Stimulated activated CD4-positive, alpha-beta T cell treated with anti-CD3 and anti-CD28 coated beads, Interleukin-4, amount 100 ng/mL, for 4 hours (primary cell): Measurements from ENCODE around the gene ICAM5.
"Not testable (repeated sequence)": the region's sequence is repeated elsewhere in the genome, so short reads cannot be mapped to it uniquely, and the experiment has no call there.

Source experiments
- DNase-seq, 2 experiments: peaks; one replicate each; pipeline ENCODE4 v3.0.0-alpha.2; 2020

ICAM5 gene

DNA sequence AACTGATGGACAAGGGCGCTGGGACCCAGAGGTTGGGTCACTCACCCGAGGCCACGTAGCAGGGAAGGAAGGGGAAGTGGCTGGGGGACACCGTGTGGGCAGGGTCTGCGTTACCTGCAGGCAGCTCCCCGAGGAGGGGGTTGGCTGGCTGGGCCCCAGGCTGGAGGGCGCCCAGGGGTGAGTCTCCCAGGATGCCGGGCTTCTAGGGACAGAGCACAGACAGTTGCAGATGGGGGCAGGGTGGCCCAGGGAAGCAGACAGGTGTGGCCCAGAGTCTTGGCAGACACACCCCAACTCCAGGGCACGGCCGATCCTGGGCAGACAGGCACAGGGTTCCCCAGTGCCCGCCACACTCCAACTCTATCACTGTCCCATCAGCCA, 31.7 kb downstream of the ICAM5 start:
- DNase-seq, result no peak

DNA sequence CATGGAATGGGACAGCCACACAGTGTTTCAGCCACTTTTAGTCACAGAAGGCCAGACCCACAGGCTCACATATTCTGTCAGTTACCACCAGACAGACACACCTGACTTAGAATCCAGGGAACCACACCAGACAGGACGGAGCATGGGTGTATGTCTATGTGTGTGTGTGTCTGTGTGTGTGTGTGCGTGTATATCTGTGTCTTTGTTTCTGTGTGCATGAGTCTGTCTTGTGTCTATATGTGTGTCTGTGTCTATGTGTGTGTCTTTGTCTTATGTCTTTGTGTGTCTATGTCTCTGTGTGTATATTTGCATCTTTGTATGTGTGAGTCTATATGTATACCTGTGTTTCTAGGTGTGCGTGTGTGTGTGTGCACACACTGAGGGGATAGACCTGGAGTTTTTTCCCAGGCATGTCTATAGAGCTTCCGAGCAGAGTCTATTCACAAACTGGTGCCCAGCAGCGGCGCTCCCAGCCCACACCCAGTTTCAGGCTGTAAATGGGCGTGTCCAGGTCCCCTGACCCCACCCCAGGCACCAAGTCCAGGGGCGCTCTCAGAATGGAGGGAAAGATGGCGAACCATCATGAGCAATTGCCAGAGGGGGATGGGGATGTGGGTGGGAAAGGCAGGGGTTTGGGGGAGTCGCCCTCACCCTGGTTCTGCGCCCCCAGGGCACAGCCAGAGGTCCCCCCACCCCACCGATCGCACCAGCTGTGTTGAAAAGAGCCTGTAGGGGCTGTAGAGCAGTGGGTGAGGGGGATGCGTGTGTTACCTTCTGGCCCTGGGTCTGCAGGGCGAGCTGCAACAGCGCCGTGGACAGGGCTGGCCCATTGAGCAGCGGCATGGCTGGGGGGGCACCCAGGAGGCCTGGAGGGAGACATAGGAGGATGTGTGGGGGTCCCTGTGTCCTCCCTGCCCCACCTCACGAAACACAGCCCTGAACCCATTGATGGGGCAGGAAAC, 32.4 kb downstream of the ICAM5 start:
- DNase-seq, result no peak

DNA sequence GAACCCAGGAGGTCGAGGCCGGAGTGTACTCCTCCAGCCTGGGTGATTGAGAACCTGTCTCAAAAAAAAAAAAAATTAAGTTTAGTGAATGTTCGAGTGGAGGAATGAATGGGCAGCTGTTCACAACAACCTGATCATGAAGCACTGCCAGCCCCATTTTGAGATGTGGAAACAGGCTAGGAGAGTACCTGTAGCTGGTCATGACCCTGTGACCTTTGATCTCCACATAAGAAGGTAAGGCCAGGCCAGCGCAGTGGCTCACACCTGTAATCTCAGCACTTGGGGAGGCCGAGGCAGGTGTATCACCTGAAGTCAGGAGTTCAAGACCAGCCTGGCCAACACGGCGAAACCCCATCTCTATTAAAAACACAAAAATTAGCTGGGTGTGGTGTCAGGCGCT, 36.0 kb downstream of the ICAM5 start:
- DNase-seq, result no peak

DNA sequence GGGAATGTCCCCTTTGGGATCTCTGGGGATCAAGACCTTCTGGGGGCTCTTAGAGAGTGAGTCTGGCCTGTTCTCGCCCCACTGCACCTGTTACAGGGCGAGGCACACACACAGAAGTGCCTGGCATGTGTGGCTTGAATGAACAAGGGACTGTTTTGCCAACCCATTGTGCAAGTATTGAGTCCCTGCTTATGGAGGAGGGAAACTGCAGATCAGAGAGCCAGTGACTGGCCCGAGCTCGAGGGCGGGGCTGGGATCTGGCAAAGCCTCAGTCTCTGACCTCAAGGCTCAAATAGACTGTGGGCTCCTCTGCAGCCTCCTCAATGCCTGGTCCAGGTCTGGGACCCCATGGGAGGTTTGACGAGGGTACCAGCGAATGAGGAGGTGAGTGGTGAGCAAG, 38.0 kb downstream of the ICAM5 start:
- no peak for DNase-seq

DNA sequence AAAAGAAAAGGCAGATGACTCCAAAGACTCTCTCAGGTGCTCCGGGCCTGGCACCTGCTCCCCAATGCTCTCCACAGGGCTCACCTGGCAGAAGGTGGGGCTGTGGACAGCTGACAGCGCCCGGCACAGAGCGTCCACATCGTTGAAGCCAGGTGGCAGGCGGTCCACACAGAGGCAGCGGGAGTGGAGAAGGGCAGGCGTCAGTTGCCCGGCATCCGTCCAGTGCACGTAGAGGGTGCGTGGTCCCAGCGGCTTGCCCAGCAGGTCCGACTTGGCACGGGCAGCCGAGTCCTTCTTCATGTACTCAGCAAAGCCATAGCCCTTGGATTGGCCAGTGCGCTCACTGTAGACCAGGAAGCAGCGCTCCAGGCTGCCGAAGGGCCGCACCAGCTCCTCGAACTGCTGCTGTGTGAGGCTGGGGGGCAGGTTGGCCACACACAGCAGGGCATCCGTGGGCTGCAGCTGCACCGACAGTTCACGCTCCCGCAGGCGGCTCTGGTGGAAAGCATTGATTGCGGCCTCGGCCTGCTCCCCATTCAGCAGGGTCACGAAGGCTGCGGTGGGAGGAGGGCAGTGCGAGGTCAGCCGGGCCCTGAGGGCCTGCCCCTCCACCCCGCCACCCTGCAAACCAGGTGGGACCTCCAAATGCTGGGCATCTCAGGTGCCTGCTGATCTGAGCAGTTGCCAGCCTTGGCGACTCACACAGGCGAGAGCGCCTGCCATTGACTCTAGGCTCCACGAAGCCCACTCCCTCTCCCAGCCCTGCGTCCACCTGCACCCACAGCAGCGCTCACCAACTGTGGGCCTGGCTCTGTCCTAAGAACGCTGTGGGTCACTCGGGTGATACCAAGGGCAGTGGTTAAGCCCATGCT, 39.0 kb downstream of the ICAM5 start:
- no peak for DNase-seq

DNA sequence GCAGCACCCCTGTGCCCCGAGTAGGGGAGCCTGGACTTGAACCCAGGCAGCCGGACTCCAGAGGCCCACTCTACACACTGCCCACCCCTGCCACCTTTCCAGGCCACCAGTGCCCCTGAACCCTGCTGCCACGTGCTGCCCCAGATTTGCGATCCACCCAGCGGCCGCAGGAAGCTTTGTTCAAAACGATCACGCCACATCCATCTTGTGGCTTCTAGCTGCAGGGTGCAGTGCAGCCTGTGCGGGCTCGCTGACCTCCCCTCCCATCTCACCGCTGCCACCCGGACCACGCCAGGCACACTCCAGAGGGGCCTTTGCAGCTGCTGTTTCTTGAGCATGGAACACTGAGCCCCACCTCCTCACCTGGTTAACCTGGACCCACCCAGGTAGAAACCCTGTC, 39.8 kb downstream of the ICAM5 start:
- no peak for DNase-seq

DNA sequence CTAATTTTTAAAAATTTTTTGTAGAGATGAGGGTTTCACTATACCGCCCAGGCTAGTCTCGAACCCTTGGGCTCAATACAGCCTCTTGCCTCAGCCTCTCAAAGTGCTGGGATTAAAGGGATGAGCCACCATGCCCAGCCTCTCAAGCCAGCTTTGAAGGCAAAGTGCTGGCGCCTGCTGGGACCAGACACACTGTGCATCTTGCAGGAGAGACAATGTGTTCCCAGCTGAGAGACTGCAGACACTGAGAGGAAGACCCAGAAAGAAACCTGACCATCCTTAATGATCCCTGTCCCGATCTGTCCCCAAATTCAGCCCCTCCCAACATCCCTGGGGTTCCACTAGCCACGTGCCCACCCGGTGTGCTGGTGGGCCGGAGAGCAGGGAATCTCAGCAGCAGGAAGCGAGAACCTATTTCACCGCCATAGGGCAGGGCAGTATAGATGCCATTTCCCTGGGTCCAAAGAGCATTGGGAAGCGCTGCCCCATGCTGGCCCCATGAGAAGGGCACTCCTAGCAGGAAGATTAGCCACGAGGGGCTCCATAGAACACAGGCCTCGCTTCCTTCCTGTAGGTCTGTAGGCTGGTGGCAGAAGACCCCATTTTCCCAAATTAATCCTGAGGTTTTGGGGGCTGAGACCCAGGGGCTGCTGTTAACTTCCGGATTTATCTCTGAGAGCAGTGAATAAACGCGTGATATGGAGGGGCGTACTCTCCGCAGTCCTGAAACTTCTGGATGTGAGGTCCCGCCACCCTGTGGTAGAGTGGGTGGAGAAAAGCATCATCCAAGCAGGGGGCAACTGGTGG, 42.6 kb downstream of the ICAM5 start:
- DNase-seq, result no peak

DNA sequence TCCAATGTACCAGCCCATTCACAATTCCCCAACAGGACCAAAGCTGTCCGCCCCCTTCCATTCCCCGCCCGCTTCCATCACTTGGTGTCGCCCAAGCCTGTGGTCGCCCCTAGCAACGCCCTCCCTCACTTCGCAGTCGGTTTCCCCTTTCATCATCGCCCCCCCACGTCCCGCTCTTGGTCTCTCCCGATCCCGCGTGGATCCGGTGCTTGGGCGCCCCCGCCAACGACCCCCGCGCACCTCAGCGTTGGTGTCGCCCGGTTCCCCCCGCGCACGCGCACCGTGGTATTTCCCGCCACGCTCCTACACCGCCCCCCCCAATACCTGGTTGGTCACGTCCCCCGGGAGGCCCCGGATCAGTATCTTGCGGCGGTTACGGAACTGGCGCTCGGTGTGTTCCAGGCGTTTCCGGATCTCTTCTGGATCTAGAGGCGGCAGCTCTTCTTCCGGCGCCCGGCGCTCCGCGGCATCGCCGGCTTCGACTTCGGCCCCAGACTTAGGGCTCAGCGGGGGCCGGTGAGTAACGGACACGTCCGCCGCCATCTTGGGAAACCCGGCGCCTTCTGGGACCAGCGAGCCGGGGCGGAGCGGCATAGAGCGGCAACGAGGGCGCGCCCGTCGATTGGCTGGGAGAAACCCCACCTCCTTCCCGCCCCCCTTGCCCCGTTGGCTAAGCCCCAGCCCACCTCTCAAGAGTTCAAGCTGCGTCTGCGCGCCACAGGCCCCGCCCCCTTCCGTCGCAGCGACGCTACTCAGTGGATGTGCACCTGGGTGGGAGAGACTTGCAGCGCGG, 43.4 kb downstream of the ICAM5 start, which contains the start of gene RAVER1:
Gene RAVER1 (minus strand): TSS at position 565 of the 793 bp plus-strand sequence. CDS start 22 bp downstream, at position 543.
- peak; percentile 98 for DNase-seq

DNA sequence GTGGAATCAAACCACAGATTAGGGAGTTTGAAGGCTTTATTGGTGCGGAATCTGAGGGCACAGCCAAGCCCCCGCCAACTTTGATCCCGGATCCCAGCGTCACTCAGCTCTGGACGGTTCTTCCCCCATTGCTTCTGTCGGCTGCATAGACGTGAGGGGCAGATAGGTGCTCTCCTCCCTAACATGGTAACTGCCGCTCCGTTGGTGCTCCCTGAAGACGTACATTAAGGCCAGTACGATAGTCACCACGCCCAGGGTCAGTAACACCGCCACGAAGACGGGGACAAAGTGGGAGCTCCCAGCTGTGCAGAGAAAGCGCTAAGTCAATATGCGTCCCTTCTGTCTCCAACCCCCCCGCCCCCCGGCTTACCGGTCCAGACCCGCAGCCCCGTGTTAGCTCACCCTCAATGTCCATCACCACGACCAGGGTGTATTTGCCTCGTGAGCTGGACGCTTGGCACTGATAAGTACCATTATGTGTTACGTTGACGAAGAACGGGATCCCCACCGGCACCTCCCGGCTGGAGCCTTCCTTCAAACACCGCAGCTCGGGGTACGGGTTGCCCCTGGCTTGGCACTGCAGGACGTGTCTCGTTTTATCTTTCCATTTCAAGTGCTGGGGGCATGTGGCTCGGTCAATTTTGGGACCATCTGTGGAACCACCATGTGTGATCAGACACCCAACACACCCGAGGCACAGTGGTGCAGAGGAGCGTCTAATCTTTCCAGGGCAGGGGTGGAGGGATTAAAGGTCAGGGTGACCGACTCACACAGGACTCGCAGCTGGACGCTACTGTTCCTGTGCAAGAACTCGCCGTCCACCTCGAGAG, 44.2 kb downstream of the ICAM5 start:
- DNase-seq, result no peak

DNA sequence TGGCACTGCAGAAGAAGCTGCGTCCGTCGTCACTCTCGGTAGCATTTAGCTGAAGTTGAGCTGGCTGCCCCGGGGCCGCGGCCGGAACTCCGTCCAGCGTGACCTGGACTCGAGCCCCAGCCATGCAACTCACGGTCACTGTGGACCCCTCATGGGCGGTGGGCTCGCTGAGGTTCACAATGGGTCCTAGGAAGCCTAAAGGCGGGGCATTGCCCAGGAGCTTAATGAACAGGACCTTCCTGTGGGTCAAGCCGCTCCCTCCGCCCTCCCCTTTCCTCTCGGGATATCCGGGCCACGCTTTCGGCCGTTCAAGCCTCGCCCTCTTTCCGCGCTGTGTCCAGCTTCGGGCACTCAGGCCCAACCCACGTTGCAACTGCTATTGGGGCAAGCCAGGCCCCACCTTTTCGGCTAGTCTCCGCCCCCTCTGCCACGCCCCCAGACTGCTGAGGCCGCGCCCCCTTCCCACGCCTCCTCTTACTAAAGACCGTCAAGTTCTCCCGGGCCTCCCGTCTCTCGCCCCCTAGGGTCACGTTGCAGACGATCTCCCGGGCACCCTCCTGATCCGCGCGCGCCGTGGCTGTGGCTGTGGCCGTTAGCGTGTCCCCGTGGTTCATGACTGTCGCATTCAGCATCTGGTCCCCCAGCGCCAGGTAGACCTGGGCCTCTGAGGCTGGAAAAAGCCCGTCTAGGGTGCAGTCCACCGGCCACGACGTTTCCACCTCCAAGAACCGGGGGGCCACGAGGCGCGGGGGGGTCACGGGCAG, 45.0 kb downstream of the ICAM5 start:
- DNase-seq, result peak in 1 of 2 experiments; percentile 40

DNA sequence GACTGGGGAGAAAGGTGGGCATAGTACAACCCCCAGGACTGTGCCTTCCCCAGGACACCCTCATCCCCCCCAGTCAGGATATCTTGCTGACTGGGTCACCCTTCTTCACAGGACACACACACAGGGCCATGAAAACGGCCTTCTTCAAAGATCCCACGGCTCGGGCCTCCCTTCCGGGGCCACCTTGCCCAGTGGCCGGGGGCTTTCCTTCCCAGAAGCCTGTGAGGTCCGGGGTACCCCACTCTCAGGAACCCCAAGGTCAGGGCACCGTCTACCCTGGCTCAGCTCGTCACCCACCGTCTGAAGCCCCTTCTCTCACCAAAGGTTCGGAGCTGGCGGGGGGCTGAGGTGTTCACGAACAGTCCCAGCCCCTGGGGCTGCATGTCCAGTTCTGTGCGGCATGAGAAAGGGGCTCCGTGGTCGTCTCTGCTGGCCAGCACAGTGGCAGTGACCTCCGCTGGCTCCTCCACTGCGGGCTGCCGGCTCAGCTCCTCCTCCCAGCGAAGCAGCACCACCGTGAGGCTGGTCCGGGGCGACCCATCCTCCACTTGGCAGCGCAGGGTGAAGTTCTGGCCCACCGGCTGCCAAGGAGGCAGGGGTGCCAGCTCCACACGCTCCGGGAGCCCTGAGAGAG, 45.7 kb downstream of the ICAM5 start:
- DNase-seq, result no peak

DNA sequence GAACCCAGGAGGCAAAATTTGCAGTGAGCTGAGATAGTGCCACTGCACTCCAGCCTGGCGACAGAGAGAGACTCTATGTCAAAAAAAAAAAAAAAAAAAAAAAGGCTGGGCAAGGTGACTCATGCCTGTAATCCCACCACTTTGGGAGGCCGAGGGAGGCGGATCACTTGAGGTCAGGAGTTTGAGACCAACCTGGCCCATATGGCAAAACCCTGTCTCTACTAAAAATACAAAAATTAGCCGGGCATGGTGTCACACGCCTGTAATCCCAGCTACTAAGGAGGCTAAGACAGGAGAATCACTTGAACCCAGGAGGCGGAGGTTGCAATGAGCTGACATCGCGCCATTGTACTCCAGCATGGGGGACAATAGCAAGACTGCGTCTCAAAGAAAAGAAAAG, 47.0 kb downstream of the ICAM5 start:
- DNase-seq, result not testable (repeated sequence)

DNA sequence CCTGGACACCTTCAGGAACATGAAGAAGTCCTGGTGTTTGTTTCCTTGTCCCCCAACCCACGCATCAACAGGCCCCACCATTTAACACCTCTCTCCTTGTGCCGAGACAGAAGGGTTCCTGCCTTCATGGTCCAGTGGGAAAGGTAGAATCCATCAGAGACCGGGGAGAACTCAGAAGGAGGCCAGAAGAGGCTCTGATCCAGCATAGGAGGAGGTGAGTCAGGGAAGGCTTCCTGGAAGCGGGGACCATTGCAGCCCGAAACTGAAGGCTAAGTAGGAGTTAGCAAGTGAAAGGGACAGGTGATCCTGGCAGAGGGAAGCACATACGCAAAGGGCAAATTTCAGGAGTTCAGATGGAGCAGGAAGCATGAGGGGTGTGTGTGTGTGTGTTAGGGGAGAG, 49.2 kb downstream of the ICAM5 start:
- DNase-seq, result no peak

DNA sequence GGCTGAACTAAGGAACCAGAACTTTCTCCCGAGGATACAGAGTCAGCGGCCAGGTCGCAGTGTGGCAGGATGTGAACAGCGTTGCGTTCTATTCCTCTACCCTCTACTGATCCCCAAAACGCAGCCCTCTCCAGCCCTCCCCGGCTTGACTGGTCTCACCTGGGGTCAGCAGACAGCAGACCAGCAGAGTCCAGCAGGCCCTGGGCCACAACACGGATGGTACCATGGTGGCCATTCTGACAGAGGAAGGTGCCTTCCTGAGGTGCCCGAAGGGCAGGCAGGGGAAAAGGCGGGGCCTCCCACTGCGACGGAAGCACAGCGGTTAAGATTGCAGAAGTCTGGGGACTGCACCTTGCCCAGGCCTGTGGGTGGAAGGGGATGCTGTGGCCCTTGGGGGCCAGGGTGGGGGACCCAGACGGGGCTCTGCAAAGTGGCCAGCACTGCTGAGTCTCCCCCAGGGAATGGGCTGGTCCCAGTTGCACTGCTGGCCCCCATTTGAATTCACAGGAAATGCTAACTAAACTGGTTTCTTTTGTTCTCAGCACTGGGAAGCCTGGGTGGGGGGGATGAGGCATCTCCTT, 49.7 kb downstream of the ICAM5 start, which contains the start of gene ICAM3:
Gene ICAM3 (minus strand): TSS at position 245 of the 581 bp plus-strand sequence. CDS start 10 bp downstream, at position 235.
- peak; percentile 50 to 60 for DNase-seq

DNA sequence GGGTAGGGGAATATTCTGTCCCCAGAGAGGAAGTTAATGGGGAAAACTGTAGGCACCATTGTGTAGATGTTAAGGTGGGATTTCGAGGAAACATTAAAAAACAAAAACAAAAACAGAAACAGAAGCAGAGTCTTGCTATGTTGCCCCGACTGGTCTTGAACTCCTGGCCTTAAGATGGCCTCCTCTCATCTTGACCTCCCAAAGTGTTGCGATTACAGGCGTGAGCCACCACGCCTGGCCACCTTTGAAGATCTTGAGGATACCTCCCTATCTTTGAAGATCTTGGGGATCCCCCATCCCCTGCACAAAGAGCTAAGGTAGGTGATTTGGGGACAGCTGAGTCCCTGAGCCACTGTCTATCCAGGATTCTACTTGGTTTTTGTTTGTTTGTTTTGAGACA, 50.2 kb downstream of the ICAM5 start:
- no peak for DNase-seq

DNA sequence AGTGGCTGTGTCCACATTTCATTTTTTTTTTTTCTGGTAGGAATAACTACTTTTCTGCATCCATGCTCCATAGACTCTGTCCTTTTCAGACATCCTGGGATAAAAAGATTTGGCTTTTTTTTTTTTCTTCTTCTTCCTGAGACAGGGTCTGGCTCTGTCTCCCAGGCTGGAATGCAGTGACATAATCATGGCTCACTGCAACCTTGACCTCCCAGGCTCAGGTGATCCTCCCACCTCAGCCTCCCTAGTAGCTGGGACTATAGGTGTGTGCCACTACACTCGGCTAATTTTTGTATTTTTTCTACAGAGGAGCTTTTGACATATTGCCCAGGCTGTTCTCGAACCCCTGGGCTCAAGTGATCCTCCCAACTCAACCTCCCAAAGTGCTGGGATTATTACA, 53.7 kb downstream of the ICAM5 start:
- DNase-seq, result no peak

DNA sequence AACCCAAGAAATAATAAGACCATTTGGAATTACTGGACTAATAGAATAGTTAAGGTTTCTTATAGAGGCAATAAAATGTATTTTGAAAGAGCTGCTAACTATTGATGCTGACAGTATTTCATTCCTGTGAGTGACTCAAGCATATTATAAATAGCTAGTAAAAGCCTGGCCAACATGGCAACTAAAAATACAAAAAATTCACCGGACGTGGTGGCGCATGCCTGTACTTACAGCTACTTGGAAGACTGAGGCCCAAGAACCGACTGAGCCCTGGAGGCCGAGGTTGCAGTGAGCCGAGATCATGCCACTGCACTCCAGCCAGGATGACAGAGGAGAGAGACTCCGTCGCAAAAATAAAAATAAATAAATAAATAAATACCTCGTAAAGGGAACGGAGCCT, 55.0 kb downstream of the ICAM5 start:
- no peak for DNase-seq
